HCT116 (cell line): ENCODE results near the gene GRPR.

Experiments
- CBX3 ChIP-seq: IDR thresholded peaks from 2 replicates; pipeline ENCODE4 v1.6.1; 2012; ENCODE audit warnings: low read depth
- EZH2 ChIP-seq: fragments of 200-600 bp; sonication (generic); IDR thresholded peaks from 2 replicates; pipeline ENCODE4 v1.6.1; 2017; ENCODE audit warnings: antibody characterized with exemption, mixed run types
- EZH2phosphoT487 ChIP-seq: fragments of 200-600 bp; IDR thresholded peaks from 2 replicates; pipeline ENCODE4 v1.6.1; 2018; ENCODE audit warnings: antibody characterized with exemption, borderline replicate concordance
- JUND ChIP-seq: IDR thresholded peaks from 2 replicates; pipeline ENCODE4 v1.6.1; 2012
- POLR2A ChIP-seq: IDR thresholded peaks from 2 replicates; pipeline ENCODE4 v1.7.0; 2011; ENCODE audit warnings: borderline replicate concordance; ENCODE audit not compliant: insufficient read depth, insufficient read length; ENCODE audit errors: extremely low read depth
- POLR2AphosphoS5 ChIP-seq: IDR thresholded peaks from 2 replicates; pipeline ENCODE4 v1.6.1; 2011; ENCODE audit warnings: mild to moderate bottlenecking, low read depth, low read length, moderate library complexity
- RAD21 ChIP-seq: IDR thresholded peaks from 2 replicates; pipeline ENCODE4 v1.6.1; 2012; ENCODE audit warnings: low read depth, mild to moderate bottlenecking
- SP1 ChIP-seq: IDR thresholded peaks from 2 replicates; pipeline ENCODE4 v1.6.1; 2012; ENCODE audit warnings: low read depth
- SRF ChIP-seq: IDR thresholded peaks from 2 replicates; pipeline ENCODE4 v1.6.1; 2012; ENCODE audit warnings: low read depth
- TCF7L2 ChIP-seq: IDR thresholded peaks from 2 replicates; pipeline ENCODE4 v1.7.0; 2011; ENCODE audit warnings: borderline replicate concordance, inconsistent platforms; ENCODE audit not compliant: insufficient read depth, insufficient read length; ENCODE audit errors: extremely low read depth
- ZNF274 ChIP-seq: fragments of 200-500 bp; sonication (Bioruptor generic); IDR thresholded peaks from 2 replicates; pipeline ENCODE4 v1.6.1; 2014; ENCODE audit warnings: mild to moderate bottlenecking, low read depth, low read length, inconsistent platforms
- TF ChIP-seq, protein P1 (sequence below), 3 experiments: fragments of 200-600 bp in 1 of 3; sonication (generic) in 1 of 3; IDR thresholded peaks in 2 of 3; conservative IDR thresholded peaks in 1 of 3; 2 replicates each; pipeline ENCODE4 v1.5.1; 2012 to 2017; ENCODE audit warnings: low read depth in 2 of 3, low read length in 2 of 3, antibody characterized with exemption in 1 of 3, borderline replicate concordance in 1 of 3, control low read depth in 1 of 3, mild to moderate bottlenecking in 1 of 3, mixed read lengths in 1 of 3, mixed run types in 1 of 3, moderate library complexity in 1 of 3; ENCODE audit not compliant: insufficient read depth in 1 of 3
- TF ChIP-seq, protein P2 (sequence below): IDR thresholded peaks from 2 replicates; pipeline ENCODE4 v1.6.1; 2012
- TF ChIP-seq, protein P3 (sequence below): IDR thresholded peaks from 2 replicates; pipeline ENCODE4 v1.6.1; 2011; ENCODE audit warnings: mild to moderate bottlenecking, low read length, moderate library complexity; ENCODE audit not compliant: insufficient replicate concordance; ENCODE audit errors: extremely low read depth

DNA sequence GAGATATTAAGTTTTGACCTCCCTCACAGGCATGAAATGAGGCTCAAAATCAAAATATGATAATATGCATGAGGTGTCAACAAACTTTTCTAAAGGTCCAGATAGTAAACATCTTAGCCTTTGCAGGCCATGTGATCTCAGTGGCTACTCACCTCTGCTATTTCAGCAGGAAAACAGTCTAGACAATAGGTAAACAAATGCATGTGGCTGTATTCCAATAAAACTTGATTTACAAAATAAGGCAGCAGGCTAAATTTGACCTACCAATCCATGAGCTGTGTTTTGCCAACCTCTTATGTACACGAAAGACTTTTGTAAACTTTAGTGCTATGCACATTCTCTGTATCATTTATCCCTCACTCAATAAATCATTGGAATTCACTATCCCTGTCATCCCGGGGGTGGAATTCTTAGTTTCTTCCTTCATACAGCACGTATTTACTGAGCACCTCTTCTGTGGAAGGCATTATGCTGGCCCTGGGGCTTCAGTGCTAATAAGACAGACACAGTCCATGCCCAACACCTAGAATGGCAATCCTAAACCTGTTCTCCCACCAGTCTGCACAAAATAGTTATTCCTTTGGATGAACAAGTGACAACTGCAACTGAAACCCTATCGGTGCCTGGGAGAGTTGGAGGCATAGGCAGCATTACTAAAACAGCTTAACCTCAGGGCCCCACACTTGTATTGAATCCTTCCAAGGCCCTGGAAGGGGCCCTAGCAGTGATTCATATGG is 63.8 kb downstream of the GRPR start:
- TF ChIP-seq, protein P1, sequence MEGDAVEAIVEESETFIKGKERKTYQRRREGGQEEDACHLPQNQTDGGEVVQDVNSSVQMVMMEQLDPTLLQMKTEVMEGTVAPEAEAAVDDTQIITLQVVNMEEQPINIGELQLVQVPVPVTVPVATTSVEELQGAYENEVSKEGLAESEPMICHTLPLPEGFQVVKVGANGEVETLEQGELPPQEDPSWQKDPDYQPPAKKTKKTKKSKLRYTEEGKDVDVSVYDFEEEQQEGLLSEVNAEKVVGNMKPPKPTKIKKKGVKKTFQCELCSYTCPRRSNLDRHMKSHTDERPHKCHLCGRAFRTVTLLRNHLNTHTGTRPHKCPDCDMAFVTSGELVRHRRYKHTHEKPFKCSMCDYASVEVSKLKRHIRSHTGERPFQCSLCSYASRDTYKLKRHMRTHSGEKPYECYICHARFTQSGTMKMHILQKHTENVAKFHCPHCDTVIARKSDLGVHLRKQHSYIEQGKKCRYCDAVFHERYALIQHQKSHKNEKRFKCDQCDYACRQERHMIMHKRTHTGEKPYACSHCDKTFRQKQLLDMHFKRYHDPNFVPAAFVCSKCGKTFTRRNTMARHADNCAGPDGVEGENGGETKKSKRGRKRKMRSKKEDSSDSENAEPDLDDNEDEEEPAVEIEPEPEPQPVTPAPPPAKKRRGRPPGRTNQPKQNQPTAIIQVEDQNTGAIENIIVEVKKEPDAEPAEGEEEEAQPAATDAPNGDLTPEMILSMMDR (IDR thresholded peaks at IDR 0.05 in 2 of 3, conservative IDR thresholded peaks at IDR 0.05 in 1 of 3; ENCODE audit: borderline replicate concordance in 1 of 3, insufficient read depth in 1 of 3, low read depth in 2 of 3, low read length in 2 of 3) = no peak
- TF ChIP-seq, protein P2, sequence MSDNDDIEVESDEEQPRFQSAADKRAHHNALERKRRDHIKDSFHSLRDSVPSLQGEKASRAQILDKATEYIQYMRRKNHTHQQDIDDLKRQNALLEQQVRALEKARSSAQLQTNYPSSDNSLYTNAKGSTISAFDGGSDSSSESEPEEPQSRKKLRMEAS = no peak
- TF ChIP-seq TCF7L2 = no peak
- no peak for TF ChIP-seq EZH2phosphoT487
- TF ChIP-seq RAD21 = no peak
- TF ChIP-seq POLR2AphosphoS5 = no peak
- no peak for TF ChIP-seq POLR2A
- no peak for TF ChIP-seq EZH2
- TF ChIP-seq SP1 = no peak
- TF ChIP-seq JUND = no peak
- TF ChIP-seq SRF = no peak
- TF ChIP-seq, protein P3, sequence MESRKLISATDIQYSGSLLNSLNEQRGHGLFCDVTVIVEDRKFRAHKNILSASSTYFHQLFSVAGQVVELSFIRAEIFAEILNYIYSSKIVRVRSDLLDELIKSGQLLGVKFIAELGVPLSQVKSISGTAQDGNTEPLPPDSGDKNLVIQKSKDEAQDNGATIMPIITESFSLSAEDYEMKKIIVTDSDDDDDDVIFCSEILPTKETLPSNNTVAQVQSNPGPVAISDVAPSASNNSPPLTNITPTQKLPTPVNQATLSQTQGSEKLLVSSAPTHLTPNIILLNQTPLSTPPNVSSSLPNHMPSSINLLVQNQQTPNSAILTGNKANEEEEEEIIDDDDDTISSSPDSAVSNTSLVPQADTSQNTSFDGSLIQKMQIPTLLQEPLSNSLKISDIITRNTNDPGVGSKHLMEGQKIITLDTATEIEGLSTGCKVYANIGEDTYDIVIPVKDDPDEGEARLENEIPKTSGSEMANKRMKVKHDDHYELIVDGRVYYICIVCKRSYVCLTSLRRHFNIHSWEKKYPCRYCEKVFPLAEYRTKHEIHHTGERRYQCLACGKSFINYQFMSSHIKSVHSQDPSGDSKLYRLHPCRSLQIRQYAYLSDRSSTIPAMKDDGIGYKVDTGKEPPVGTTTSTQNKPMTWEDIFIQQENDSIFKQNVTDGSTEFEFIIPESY = no peak
- no peak for TF ChIP-seq ZNF274
- TF ChIP-seq CBX3 = no peak
